HG02588 (cell line): ENCODE results near the gene NLRC5.

Source experiments
- ATAC-seq: cut with Tn5 transposase; IDR thresholded peaks from one replicate; pipeline ENCODE4 v1.9.1; 2021; ENCODE audit warnings: mild to moderate bottlenecking, moderate library complexity; ENCODE audit not compliant: unreplicated experiment

Gene NLRC5

DNA sequence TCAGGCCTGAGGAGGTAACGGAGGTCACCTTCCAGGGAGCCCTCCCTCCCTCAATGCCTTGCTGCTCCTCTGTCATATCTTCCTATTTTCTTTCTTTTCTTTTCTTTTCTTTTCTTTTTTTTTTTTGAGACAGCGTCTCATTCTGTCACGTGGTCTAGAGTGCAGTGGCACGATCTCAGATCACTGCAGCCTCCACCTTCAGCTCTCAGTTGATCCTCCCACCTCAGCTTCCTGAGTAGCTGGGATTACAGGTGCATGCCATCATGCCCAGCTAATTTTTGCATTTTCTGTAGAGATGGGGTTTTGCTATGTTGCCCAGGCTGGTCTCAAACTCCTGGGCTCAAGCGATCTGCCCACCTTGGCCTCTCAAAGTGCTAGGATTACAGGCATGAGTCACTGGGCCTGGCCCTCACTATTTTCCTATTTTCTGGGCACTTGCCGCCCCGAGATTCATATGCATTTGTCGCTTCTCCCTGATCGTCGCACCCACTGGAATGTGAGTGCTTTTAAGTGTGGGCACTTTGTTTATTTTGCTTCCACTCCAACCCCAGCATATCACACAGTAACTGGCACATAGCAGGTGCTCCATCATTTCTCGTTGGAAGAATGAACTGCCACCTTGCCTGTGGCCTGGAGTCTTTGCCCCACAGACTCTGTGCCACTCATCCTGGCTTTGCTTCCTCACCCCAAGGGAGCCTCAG is 134.8 kb downstream of the NLRC5 start:
- ATAC-seq = no peak

GRCh38 chr16:57125376-57125775 is 136.0 kb downstream of the NLRC5 start:
- no peak for ATAC-seq

GRCh38 chr16:57125969-57126368 is 136.6 kb downstream of the NLRC5 start:
- ATAC-seq = no peak

- ATAC-seq = no peak
These were observed 137.1 kb downstream of the NLRC5 start for GRCh38 chr16:57126411-57126810.

DNA sequence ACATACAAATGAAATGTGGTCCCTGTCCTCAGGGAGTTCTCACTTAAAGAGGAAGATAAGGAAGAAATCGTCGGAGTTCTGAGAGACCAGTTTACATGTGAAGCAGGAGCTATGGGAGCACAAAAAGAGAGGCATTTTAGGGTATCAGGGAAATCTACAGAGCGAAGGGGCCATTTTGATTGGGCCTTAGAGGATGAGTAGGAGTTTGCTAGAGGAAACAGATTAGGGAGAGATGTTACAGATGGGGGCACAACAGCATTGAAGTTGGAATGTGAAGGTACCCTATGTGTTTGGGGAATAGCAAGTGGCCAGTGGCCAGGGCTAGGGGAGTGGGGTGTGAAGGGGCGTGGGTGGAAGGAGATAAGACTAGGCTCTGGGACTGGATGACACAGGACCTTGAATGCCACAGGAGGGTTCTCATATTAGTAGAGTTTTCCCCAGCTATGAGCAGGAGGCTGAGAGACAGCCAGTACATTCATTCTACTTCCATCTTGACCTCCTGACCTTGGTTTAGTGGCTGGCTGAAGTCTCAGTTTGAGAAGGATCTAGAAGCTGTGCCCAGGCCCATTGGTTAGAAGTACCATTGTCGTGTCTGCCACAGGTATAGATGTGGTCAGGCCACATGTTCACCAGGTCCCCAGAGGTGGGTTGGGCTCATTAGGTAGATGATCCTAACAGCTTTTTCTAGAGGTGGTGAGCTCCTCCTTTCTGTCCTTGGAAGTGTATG is 137.8 kb downstream of the NLRC5 start:
- ATAC-seq = no peak

- ATAC-seq = no peak
These were observed 138.5 kb downstream of the NLRC5 start for GRCh38 chr16:57127836-57128235.

- ATAC-seq = no peak
These were observed 139.5 kb downstream of the NLRC5 start for GRCh38 chr16:57128771-57129389.

DNA sequence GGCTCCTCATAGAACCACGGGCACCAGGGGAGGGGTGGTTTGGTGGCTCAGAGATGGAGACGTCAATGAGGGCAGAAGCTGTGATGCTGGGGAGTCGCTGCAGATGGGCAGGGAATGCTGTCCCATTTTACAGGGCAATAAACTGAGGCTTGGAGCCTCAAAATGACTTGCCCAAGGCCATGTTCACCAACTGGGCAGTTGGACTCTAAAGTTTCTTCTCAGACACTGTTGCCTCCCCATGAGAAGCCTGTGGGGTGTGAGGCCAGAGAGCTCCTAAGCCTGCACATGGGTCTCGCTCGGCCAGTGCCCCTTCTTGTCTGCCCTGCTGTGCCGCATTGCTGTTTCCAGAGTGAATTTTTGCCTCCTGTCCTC is 141.6 kb downstream of the NLRC5 start:
- no peak for ATAC-seq

- no peak for ATAC-seq
These were observed 142.1 kb downstream of the NLRC5 start for GRCh38 chr16:57131351-57131970.

- ATAC-seq = no peak
These were observed 143.1 kb downstream of the NLRC5 start for GRCh38 chr16:57132470-57132869.

DNA sequence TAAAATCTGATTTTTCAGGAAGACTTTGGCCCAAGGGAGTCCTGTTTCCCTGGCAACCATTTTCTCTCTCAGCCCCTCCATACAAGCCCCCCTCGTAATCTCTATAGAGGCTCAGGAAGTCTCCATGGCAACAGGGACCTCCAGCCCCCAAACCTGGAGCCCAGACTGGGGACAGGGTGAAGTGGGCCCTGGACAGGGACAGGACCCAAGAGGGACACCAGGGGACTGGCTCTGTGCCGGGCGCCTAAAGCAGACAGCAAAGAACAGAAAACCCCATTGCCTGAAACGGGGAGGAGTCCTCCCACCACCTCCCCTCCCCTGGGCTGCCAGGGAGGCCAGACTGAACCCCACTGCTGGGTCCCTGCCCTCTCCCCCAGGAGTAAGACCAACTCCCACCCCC is 143.7 kb downstream of the NLRC5 start:
- no peak for ATAC-seq
